ENCODE measurements around the gene KCNMA1. TPM values are rescaled to one million over a fixed set of nuclear protein-coding genes. Genes with fewer than 3 reads are reported as not detected.

The KCNMA1 gene
- total RNA-seq, 1 donor = 77.8 TPM

GRCh38 chr10:77554996-77555397 lies 82.6 kb downstream of the KCNMA1 start:
- no peaks in the 10 kb centered on the region for H3K36me3 ChIP-seq (ENCODE audit: insufficient read depth, low read length)
- H3K79me2 ChIP-seq (ENCODE audit: insufficient read depth, low read length) = peaks cover 20% of the 10 kb centered on the region
- no peak overlapping the region for H2AFZ ChIP-seq (ENCODE audit: low read length)
- no peak for TF ChIP-seq CTCF (IDR thresholded peaks at IDR 0.05; ENCODE audit: extremely low read depth, low read depth, low read length)
- peak overlapping the region; percentile 40 for H3K27ac ChIP-seq (ENCODE audit: low read depth, low read length)
- no peaks in the 10 kb centered on the region for H3K9me3 ChIP-seq (ENCODE audit: low read depth, low read length)
- H3K4me1 ChIP-seq (ENCODE audit: insufficient read depth, low read length) = peaks cover 19% of the 10 kb centered on the region
- H3K4me2 ChIP-seq (ENCODE audit: insufficient read depth, low read length) = no peak overlapping the region
- H4K20me1 ChIP-seq (ENCODE audit: insufficient read depth, low read length) = no peaks in the 10 kb centered on the region
- no peak overlapping the region for H3K4me3 ChIP-seq (ENCODE audit: insufficient read depth, low read length)
- DNase-seq (ENCODE audit: insufficient read length, low spot score, missing footprints) = no peak
- no peaks in the 10 kb centered on the region for H3K27me3 ChIP-seq (ENCODE audit: insufficient read depth, low read length)

GRCh38 chr10:77553966-77554365 lies 83.6 kb downstream of the KCNMA1 start:
- H3K4me1 ChIP-seq (ENCODE audit: insufficient read depth, low read length) = peaks cover 19% of the 10 kb centered on the region

GRCh38 chr10:77553311-77553710 lies 84.3 kb downstream of the KCNMA1 start:
- Histone ChIP-seq H3K79me2 (ENCODE audit: insufficient read depth, low read length) (peaks cover 12% of the 10 kb centered on the region), H3K9me3 (ENCODE audit: low read depth, low read length) (no peaks in the 10 kb centered on the region), H3K27ac (ENCODE audit: low read depth, low read length) (no peak overlapping the region), H3K4me1 (ENCODE audit: insufficient read depth, low read length) (peaks cover 19% of the 10 kb centered on the region), H3K27me3 (ENCODE audit: insufficient read depth, low read length) (no peaks in the 10 kb centered on the region), H3K4me2 (ENCODE audit: insufficient read depth, low read length) (no peak overlapping the region), H3K4me3 (ENCODE audit: insufficient read depth, low read length) (no peak overlapping the region), H4K20me1 (ENCODE audit: insufficient read depth, low read length) (no peaks in the 10 kb centered on the region), H2AFZ (ENCODE audit: low read length) (no peak overlapping the region), H3K36me3 (ENCODE audit: insufficient read depth, low read length) (no peaks in the 10 kb centered on the region)
- no peak for DNase-seq (ENCODE audit: insufficient read length, low spot score, missing footprints)
- TF ChIP-seq CTCF (IDR thresholded peaks at IDR 0.05; ENCODE audit: extremely low read depth, low read depth, low read length) = no peak

More at GRCh38 chr10:77553966-77554365, 83.6 kb downstream of the KCNMA1 start:
- no peaks in the 10 kb centered on the region for H4K20me1 ChIP-seq (ENCODE audit: insufficient read depth, low read length)
- no peaks in the 10 kb centered on the region for H3K36me3 ChIP-seq (ENCODE audit: insufficient read depth, low read length)
- H3K4me3 ChIP-seq (ENCODE audit: insufficient read depth, low read length) = no peak overlapping the region
- no peak overlapping the region for H2AFZ ChIP-seq (ENCODE audit: low read length)
- no peak overlapping the region for H3K27ac ChIP-seq (ENCODE audit: low read depth, low read length)
- DNase-seq (ENCODE audit: insufficient read length, low spot score, missing footprints) = no peak
- H3K9me3 ChIP-seq (ENCODE audit: low read depth, low read length) = no peaks in the 10 kb centered on the region
- H3K79me2 ChIP-seq (ENCODE audit: insufficient read depth, low read length) = peaks cover 15% of the 10 kb centered on the region
- no peak overlapping the region for H3K4me2 ChIP-seq (ENCODE audit: insufficient read depth, low read length)
- H3K27me3 ChIP-seq (ENCODE audit: insufficient read depth, low read length) = no peaks in the 10 kb centered on the region
- TF ChIP-seq CTCF (IDR thresholded peaks at IDR 0.05; ENCODE audit: extremely low read depth, low read depth, low read length) = no peak

- no peak for DNase-seq (ENCODE audit: insufficient read length, low spot score, missing footprints)
- Histone ChIP-seq H3K79me2 (ENCODE audit: insufficient read depth, low read length) (peaks cover 14% of the 10 kb centered on the region), H3K27ac (ENCODE audit: low read depth, low read length) (no peak overlapping the region), H2AFZ (ENCODE audit: low read length) (no peak overlapping the region), H3K4me2 (ENCODE audit: insufficient read depth, low read length) (no peak overlapping the region), H3K9me3 (ENCODE audit: low read depth, low read length) (no peaks in the 10 kb centered on the region), H3K4me1 (ENCODE audit: insufficient read depth, low read length) (peaks cover 19% of the 10 kb centered on the region), H4K20me1 (ENCODE audit: insufficient read depth, low read length) (no peaks in the 10 kb centered on the region), H3K4me3 (ENCODE audit: insufficient read depth, low read length) (no peak overlapping the region), H3K36me3 (ENCODE audit: insufficient read depth, low read length) (no peaks in the 10 kb centered on the region), H3K27me3 (ENCODE audit: insufficient read depth, low read length) (no peaks in the 10 kb centered on the region)
- no peak for TF ChIP-seq CTCF (IDR thresholded peaks at IDR 0.05; ENCODE audit: extremely low read depth, low read depth, low read length)
These were observed 85.4 kb downstream of the KCNMA1 start for GRCh38 chr10:77552252-77552651.

Measured in osteoblast (primary cell).